IMR-90 (cell line): ENCODE measurements around the gene EGFR. TPM values are rescaled to one million over a fixed set of nuclear protein-coding genes. Genes with fewer than 3 reads are reported as not detected.
A peak's percentile ranks its signal among the peaks of the same experiment; 100 is the strongest.

ENCODE experiments used
- ATAC-seq: fragments of 200-7000 bp; cut with Tn5 transposase; 2 replicates; pipeline ENCODE4 v1.9.1; 2020; ENCODE audit warnings: low read depth, mild to moderate bottlenecking, moderate library complexity
- BruUV-seq: library from RNA; stranded (reverse); fragments of 400-500 nt; replicated peaks from 2 replicates; lab custom pipeline; 2021; lab: Mats Ljungman, UMichigan
- CTCF ChIA-PET: fragments of 300-600 bp; formaldehyde crosslinking; extraction: SDS; loops from one replicate; lab custom pipeline; 2021; ENCODE audit warnings: antibody characterized with exemption; lab: Yijun Ruan, JAX
- POLR2A ChIA-PET: fragments of 300-600 bp; sonication (Branson Sonifier 250); formaldehyde crosslinking; loops from one replicate; lab custom pipeline; 2022; ENCODE audit warnings: antibody characterized with exemption; ENCODE audit not compliant: unreplicated experiment; lab: Charles Lee
- DNase-seq: peaks from one replicate; pipeline ENCODE4 v3.0.0; 2013
- H2AFZ ChIP-seq: replicated peaks from 2 replicates; pipeline ENCODE3; 2013; ENCODE audit warnings: low read length, mild to moderate bottlenecking; ENCODE audit not compliant: poor library complexity
- H2AK5ac ChIP-seq: 2 replicates; pipeline ENCODE4 v1.6.1; 2013; ENCODE audit warnings: low read depth, low read length, inconsistent platforms
- H2AK9ac ChIP-seq: replicated peaks from 2 replicates; pipeline ENCODE3; 2013; ENCODE audit warnings: mild to moderate bottlenecking, low read depth, low read length, moderate library complexity; ENCODE audit not compliant: poor library complexity
- H2BK120ac ChIP-seq: 2 replicates; pipeline ENCODE4 v1.6.1; 2013; ENCODE audit warnings: low read depth, low read length, inconsistent platforms
- H2BK15ac ChIP-seq: 3 replicates; pipeline ENCODE4 v1.6.1; 2013; ENCODE audit warnings: low read depth, low read length, inconsistent platforms
- H2BK20ac ChIP-seq: 2 replicates; pipeline ENCODE4 v1.6.1; 2013; ENCODE audit warnings: low read depth, mild to moderate bottlenecking, inconsistent platforms, low read length, moderate library complexity
- H2BK5ac ChIP-seq: 2 replicates; pipeline ENCODE4 v1.6.1; 2013; ENCODE audit warnings: mild to moderate bottlenecking, low read depth, low read length, inconsistent platforms; ENCODE audit not compliant: poor library complexity, severe bottlenecking
- H3K14ac ChIP-seq: replicated peaks from 2 replicates; pipeline ENCODE4 v1.6.1; 2013; ENCODE audit warnings: low read depth, low read length, inconsistent platforms
- H3K18ac ChIP-seq: 2 replicates; pipeline ENCODE4 v1.6.1; 2013; ENCODE audit warnings: low read depth, low read length, control low read depth
- H3K23ac ChIP-seq: 2 replicates; pipeline ENCODE4 v1.6.1; 2013; ENCODE audit warnings: low read depth, low read length, inconsistent platforms
- H3K27ac ChIP-seq: 2 replicates; pipeline ENCODE4 v1.5.1; 2013; ENCODE audit warnings: mild to moderate bottlenecking, control low read depth, low read length; ENCODE audit not compliant: insufficient read depth
- H3K27me3 ChIP-seq: 2 replicates; pipeline ENCODE4 v1.6.1; 2013; ENCODE audit warnings: low read length; ENCODE audit not compliant: control insufficient read depth, insufficient read depth
- H3K36me3 ChIP-seq: 2 replicates; pipeline ENCODE4 v1.6.1; 2013; ENCODE audit warnings: low read length, mixed read lengths; ENCODE audit not compliant: control insufficient read depth, insufficient read depth
- H3K4ac ChIP-seq: 2 replicates; pipeline ENCODE4 v1.6.1; 2013; ENCODE audit warnings: low read depth, low read length, inconsistent platforms
- H3K4me1 ChIP-seq: 2 replicates; pipeline ENCODE4 v1.6.1; 2013; ENCODE audit warnings: low read length, mixed read lengths; ENCODE audit not compliant: control insufficient read depth, insufficient read depth
- H3K4me2 ChIP-seq: 2 replicates; pipeline ENCODE4 v1.6.1; 2013; ENCODE audit warnings: low read depth, mild to moderate bottlenecking, control low read depth, low read length, moderate library complexity
- H3K4me3 ChIP-seq: 2 replicates; pipeline ENCODE4 v1.5.1; 2013; ENCODE audit warnings: low read depth, mild to moderate bottlenecking, control low read depth, low read length, moderate library complexity; ENCODE audit not compliant: insufficient read depth
- H3K56ac ChIP-seq: 2 replicates; pipeline ENCODE4 v1.6.1; 2013; ENCODE audit warnings: low read length, inconsistent platforms; ENCODE audit not compliant: insufficient read depth; ENCODE audit errors: extremely low read depth
- H3K79me1 ChIP-seq, 2 experiments: 2 replicates each; pipeline ENCODE4 v1.6.1; 2013; ENCODE audit warnings: low read length in 2 of 2, inconsistent platforms in 1 of 2, low read depth in 1 of 2
- H3K9ac ChIP-seq: 2 replicates; pipeline ENCODE4 v1.6.1; 2013; ENCODE audit warnings: low read depth, low read length, control low read depth
- H3K9me1 ChIP-seq: 2 replicates; pipeline ENCODE4 v1.6.1; 2013; ENCODE audit warnings: low read length, inconsistent platforms; ENCODE audit not compliant: insufficient read depth
- H3K9me3 ChIP-seq: 2 replicates; pipeline ENCODE4 v1.6.1; 2013; ENCODE audit warnings: low read length; ENCODE audit not compliant: control insufficient read depth, insufficient read depth
- H4K20me1 ChIP-seq: 2 replicates; pipeline ENCODE4 v1.6.1; 2013; ENCODE audit warnings: low read length, inconsistent platforms; ENCODE audit not compliant: insufficient read depth
- H4K5ac ChIP-seq: 2 replicates; pipeline ENCODE4 v1.6.1; 2013; ENCODE audit warnings: mild to moderate bottlenecking, low read depth, low read length, control low read depth
- H4K8ac ChIP-seq, 2 experiments: 2 replicates each; pipeline ENCODE4 v1.6.1; 2013; ENCODE audit warnings: low read depth in 2 of 2, low read length in 2 of 2, control low read depth in 1 of 2, inconsistent platforms in 1 of 2
- H4K91ac ChIP-seq: 2 replicates; pipeline ENCODE4 v1.6.1; 2013; ENCODE audit warnings: low read depth, low read length, inconsistent platforms; ENCODE audit not compliant: insufficient read depth
- BHLHE40 ChIP-seq: fragments of 150-350 bp; IDR thresholded peaks from 2 replicates; pipeline ENCODE4 v1.6.1; 2016; ENCODE audit warnings: mild to moderate bottlenecking, low read depth, low read length
- CEBPB ChIP-seq: IDR thresholded peaks from 2 replicates; pipeline ENCODE4 v1.6.1; 2012; ENCODE audit warnings: low read depth, low read length, improper control_type of control experiment
- FOS ChIP-seq: fragments of 150-350 bp; IDR thresholded peaks from 2 replicates; pipeline ENCODE4 v1.6.1; 2016; ENCODE audit warnings: low read depth, low read length
- MAZ ChIP-seq: IDR thresholded peaks from 2 replicates; pipeline ENCODE4 v1.6.1; 2012; ENCODE audit warnings: low read depth, mild to moderate bottlenecking, low read length, improper control_type of control experiment, moderate library complexity, borderline replicate concordance
- MXI1 ChIP-seq: IDR thresholded peaks from 2 replicates; pipeline ENCODE4 v1.6.1; 2012; ENCODE audit warnings: low read depth, mild to moderate bottlenecking, low read length, moderate library complexity, borderline replicate concordance
- NFE2L2 ChIP-seq: fragments of 150-350 bp; IDR thresholded peaks from 2 replicates; pipeline ENCODE4 v1.6.1; 2016; ENCODE audit warnings: low read depth, mild to moderate bottlenecking, low read length
- RAD21 ChIP-seq: IDR thresholded peaks from 2 replicates; pipeline ENCODE4 v1.6.1; 2012; ENCODE audit warnings: low read length, improper control_type of control experiment
- RFX5 ChIP-seq: IDR thresholded peaks from 2 replicates; pipeline ENCODE4 v1.8.0; 2012; ENCODE audit warnings: low read depth, mild to moderate bottlenecking, low read length, moderate library complexity
- WGBS, 2 experiments: methylation state at CpG; one replicate each; pipeline versions ENCODE4 v1.1.5 to v1.1.7; 2013; ENCODE audit warnings: missing lambda C conversion rate in 2 of 2; ENCODE audit not compliant: insufficient read length in 1 of 2; ENCODE audit errors: extremely low coverage in 2 of 2; 5-methylcytosine and 5-hydroxymethylcytosine counted together
- dilution Hi-C: fragments of 300-500 bp; cut with HindIII; formaldehyde crosslinking; loops from one replicate; pipeline ENCODE4 v1.14.3; 2018; ENCODE audit warnings: low sequenced_read_pairs; ENCODE audit not compliant: unreplicated experiment
- in situ Hi-C: fragments of 300-500 bp; cut with MboI; formaldehyde crosslinking; loops from 3 replicates; pipeline ENCODE4 v1.14.3; 2019; ENCODE audit warnings: low sequenced_read_pairs, inconsistent platforms, mixed read lengths
- intact Hi-C: fragments of 100-400 bp; cut with micrococcal nuclease; formaldehyde crosslinking; loops from 2 replicates; pipeline ENCODE4 v1.10.0; 2022
- polyA plus RNA-seq, 3 experiments: library from polyadenylated mRNA; depleted of rRNA; stranded (reverse); fragments of >200 nt; gene quantifications; 2 replicates each; pipeline ENCODE4 v1.2.3, GENCODE V29; 2012; ENCODE audit warnings: low replicate concordance in 1 of 3
- total RNA-seq: library from RNA; depleted of rRNA; stranded (reverse); fragments of >200 nt; gene quantifications from 2 replicates; pipeline ENCODE4 v1.2.3, GENCODE V29; 2012
- TF ChIP-seq, protein P1 (sequence below): fragments of 150-350 bp; IDR thresholded peaks from 2 replicates; pipeline ENCODE4 v1.6.1; 2017; ENCODE audit warnings: mild to moderate bottlenecking, antibody characterized with exemption, low read length, low read depth

EGFR gene
- total and polyA plus RNA-seq, 2 of the 4 experiments (the other 2 are of a cell fraction), result 36.9 to 60.4 TPM

DNA sequence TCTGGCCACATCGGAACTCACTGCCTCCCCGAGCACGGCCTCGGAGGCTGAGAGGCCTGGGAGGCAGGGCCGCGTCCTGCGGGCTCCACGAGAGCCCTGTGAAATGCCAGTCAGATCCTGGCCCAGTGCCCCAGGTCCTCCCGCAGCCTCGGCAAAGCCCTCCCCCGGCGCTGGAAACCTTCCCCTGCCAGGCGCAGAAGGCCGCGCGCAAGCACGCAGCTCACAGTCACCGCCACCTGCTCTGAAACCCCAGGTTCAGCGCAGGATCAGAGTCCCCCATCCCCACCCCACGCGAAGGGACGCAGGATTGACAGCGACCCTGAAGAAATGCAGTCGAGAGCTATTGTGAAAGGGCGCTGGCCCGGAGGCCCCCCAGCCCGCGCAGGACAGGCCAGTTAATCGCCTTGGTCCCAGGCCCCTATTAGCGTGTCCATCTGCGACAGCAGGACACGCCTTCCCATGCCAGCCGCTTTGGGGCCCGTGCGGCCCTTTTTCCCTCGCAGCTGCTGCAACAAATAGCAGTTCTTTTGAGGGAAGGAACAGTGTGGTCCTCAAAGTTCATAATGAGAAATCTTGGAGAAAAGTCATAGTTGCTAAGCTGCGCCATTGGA is 13.5 kb upstream of the EGFR start:
- no peak for DNase-seq
- H3K27me3 ChIP-seq, result no peaks in the 10 kb centered on the region
- H3K9ac ChIP-seq, result no peak overlapping the region
- no peak for ATAC-seq
- H2AK9ac ChIP-seq, result no peak overlapping the region
- no peak overlapping the region; the same call in 1 of the 2 replicates for H2AK5ac ChIP-seq
- no peaks in the 10 kb centered on the region for H4K20me1 ChIP-seq
- H3K18ac ChIP-seq, result no peak overlapping the region
- ChIA-PET CTCF (no interaction called here), POLR2A (no interaction called here)
- H3K14ac ChIP-seq, result no peak overlapping the region
- no peak overlapping the region for H2BK15ac ChIP-seq
- intact Hi-C loops, result no loop called here
- H4K91ac ChIP-seq, result no peak overlapping the region
- H3K4me3 ChIP-seq, result no peak overlapping the region
- no peaks in the 10 kb centered on the region for H3K9me1 ChIP-seq
- H2BK120ac ChIP-seq, result no peak overlapping the region
- 89% methylated on average over 23 of the region's 37 CpGs; no CpG with 5 or more reads in 1 of the 2 experiments for WGBS, 2 experiments
- dilution Hi-C loops, result no loop called here
- TF ChIP-seq MXI1 (no peak), RFX5 (no peak), CEBPB (no peak), BHLHE40 (no peak), FOS (no peak), RAD21 (no peak), NFE2L2 (no peak), MAZ (no peak)
- TF ChIP-seq, protein P1, sequence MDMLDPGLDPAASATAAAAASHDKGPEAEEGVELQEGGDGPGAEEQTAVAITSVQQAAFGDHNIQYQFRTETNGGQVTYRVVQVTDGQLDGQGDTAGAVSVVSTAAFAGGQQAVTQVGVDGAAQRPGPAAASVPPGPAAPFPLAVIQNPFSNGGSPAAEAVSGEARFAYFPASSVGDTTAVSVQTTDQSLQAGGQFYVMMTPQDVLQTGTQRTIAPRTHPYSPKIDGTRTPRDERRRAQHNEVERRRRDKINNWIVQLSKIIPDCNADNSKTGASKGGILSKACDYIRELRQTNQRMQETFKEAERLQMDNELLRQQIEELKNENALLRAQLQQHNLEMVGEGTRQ, result no peak
- no TSS peak for BruUV-seq
- H3K27ac ChIP-seq, result no peak overlapping the region
- no peak overlapping the region for H3K23ac ChIP-seq
- in situ Hi-C loops, result no loop called here
- H3K56ac ChIP-seq, result no peak overlapping the region
- H2AFZ ChIP-seq, result peak overlapping the region; percentile 51
- H3K9me3 ChIP-seq, result no peaks in the 10 kb centered on the region
- no peaks in the 10 kb centered on the region for H3K79me1 ChIP-seq
- H3K4me1 ChIP-seq, result no peaks in the 10 kb centered on the region
- no peak overlapping the region for H4K8ac ChIP-seq
- no peak overlapping the region for H2BK5ac ChIP-seq
- no peak overlapping the region for H3K4me2 ChIP-seq
- H2BK20ac ChIP-seq, result no peak overlapping the region
- H4K5ac ChIP-seq, result no peak overlapping the region
- H3K36me3 ChIP-seq, result no peaks in the 10 kb centered on the region
- H3K4ac ChIP-seq, result no peak overlapping the region
